NCI-H128 (cell line): ENCODE results near the gene PPP3R1.

ENCODE experiments used
- DNase-seq: peaks from one replicate; lab custom pipeline; 2025; ENCODE audit not compliant: unreplicated experiment; lab: John Stamatoyannopoulos, UW

Gene PPP3R1

GRCh38 chr2:68235090-68235489 is 17.2 kb downstream of the PPP3R1 start:
- DNase-seq: no peak

GRCh38 chr2:68234405-68234804 is 17.9 kb downstream of the PPP3R1 start:
- DNase-seq: no peak

GRCh38 chr2:68231061-68231372 is 21.3 kb downstream of the PPP3R1 start:
- no peak for DNase-seq

GRCh38 chr2:68230241-68231060 is 21.9 kb downstream of the PPP3R1 start:
- no peak for DNase-seq

GRCh38 chr2:68226794-68227193 is 25.5 kb downstream of the PPP3R1 start:
- DNase-seq: no peak

GRCh38 chr2:68225119-68225632 is 27.2 kb downstream of the PPP3R1 start:
- no peak for DNase-seq

GRCh38 chr2:68223419-68223818 is 28.9 kb downstream of the PPP3R1 start:
- DNase-seq: no peak

GRCh38 chr2:68222287-68222686 is 30.0 kb downstream of the PPP3R1 start:
- DNase-seq: no peak

GRCh38 chr2:68218343-68218901 is 33.9 kb downstream of the PPP3R1 start:
- no peak for DNase-seq

- no peak for DNase-seq
These were observed 34.6 kb downstream of the PPP3R1 start for GRCh38 chr2:68217729-68218128.

- DNase-seq: no peak
These were observed 35.6 kb downstream of the PPP3R1 start for GRCh38 chr2:68216454-68217310.

- DNase-seq: no peak
These were observed 38.0 kb downstream of the PPP3R1 start for GRCh38 chr2:68214381-68214780.

GRCh38 chr2:68206793-68207192 is 45.5 kb downstream of the PPP3R1 start:
- DNase-seq: no peak

GRCh38 chr2:68203587-68203986 is 48.7 kb downstream of the PPP3R1 start:
- no peak for DNase-seq

GRCh38 chr2:68200157-68200787 is 52.1 kb downstream of the PPP3R1 start:
- no peak for DNase-seq

- no peak for DNase-seq
These were observed 56.1 kb downstream of the PPP3R1 start for GRCh38 chr2:68196120-68196716.

GRCh38 chr2:68195096-68195495 is 57.2 kb downstream of the PPP3R1 start:
- no peak for DNase-seq

- DNase-seq: no peak
These were observed 58.5 kb downstream of the PPP3R1 start for GRCh38 chr2:68193787-68194372.

GRCh38 chr2:68193144-68193543 is 59.2 kb downstream of the PPP3R1 start:
- no peak for DNase-seq

- DNase-seq: no peak
These were observed 61.2 kb downstream of the PPP3R1 start for GRCh38 chr2:68190991-68191731.
